ENCODE measurements around the gene RBM43. TPM values are rescaled to one million over a fixed set of nuclear protein-coding genes. Genes with fewer than 3 reads are reported as not detected.
"Not testable (repeated sequence)": the region's sequence is repeated elsewhere in the genome, so short reads cannot be mapped to it uniquely, and the experiment has no call there.

Gene RBM43
- total RNA-seq, 2 donors from 2014 or later = 2.0 to 5.3 TPM

DNA sequence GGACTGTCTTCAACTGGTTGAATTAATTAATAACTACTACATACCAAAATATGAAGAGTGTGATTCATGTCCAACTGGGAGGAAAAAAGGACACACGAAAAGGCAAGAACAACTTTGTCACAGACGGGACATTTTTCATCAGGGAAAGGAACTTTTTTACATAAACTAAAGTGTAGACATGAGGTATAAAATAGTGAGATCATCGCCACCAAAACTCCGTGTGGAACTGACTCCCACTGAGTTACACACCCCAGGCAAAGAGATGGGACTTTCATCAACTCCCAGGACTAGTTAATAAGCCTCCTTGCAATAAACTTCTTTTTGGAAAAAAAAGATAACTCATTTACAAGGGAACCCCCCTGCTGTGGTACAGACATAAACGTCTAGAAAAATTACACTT lies 40.7 kb upstream of the RBM43 start:
- H3K27ac ChIP-seq = no peak overlapping the region
- no peak overlapping the region for H3K4me3 ChIP-seq
- TF ChIP-seq, protein P1, sequence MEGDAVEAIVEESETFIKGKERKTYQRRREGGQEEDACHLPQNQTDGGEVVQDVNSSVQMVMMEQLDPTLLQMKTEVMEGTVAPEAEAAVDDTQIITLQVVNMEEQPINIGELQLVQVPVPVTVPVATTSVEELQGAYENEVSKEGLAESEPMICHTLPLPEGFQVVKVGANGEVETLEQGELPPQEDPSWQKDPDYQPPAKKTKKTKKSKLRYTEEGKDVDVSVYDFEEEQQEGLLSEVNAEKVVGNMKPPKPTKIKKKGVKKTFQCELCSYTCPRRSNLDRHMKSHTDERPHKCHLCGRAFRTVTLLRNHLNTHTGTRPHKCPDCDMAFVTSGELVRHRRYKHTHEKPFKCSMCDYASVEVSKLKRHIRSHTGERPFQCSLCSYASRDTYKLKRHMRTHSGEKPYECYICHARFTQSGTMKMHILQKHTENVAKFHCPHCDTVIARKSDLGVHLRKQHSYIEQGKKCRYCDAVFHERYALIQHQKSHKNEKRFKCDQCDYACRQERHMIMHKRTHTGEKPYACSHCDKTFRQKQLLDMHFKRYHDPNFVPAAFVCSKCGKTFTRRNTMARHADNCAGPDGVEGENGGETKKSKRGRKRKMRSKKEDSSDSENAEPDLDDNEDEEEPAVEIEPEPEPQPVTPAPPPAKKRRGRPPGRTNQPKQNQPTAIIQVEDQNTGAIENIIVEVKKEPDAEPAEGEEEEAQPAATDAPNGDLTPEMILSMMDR (IDR thresholded peaks at IDR 0.05) = no peak

DNA sequence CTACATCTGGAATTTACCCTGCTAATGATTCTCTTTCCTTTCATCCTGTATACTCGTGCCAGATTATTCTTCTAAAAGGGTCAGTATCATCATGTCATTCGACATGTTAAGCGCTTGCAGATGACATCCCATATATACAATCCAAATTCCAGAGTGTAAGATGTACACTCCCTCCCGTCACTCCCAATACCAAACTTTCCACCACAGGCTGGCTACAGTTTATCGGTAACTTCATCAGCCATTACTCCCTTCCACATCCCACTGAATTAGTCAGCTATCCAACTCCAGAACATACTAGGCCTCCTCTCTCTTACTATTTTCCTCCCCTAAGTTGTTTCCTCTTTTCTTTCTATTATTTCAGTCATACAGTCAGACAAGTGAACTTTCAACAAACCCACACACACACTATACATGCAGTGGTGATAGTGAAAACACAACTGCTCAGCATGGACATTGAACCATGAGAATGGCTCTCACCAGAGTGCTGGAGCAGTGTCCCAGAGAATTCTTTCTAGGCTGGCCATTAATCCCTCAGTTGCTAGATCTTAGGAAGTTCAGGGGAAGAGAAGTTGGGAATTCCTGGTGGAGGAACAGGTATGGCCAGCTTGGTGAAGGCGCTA lies 38.4 kb upstream of the RBM43 start:
- Histone ChIP-seq H3K36me3 (no peaks in the 10 kb centered on the region), H3K27ac (no peak overlapping the region), H3K27me3 (replicated peaks; ENCODE audit: insufficient read depth) (no peaks in the 10 kb centered on the region), H3K4me3 (no peak overlapping the region), H3K9me3 (no peaks in the 10 kb centered on the region), H3K4me1 (ENCODE audit: control insufficient read depth in 1 of 2, low read depth in 2 of 2) (no peaks in the 10 kb centered on the region)
- ATAC-seq (ENCODE audit: insufficient number of reproducible peaks, low FRiP score, low read depth) (no peak), DNase-seq (ENCODE audit: low spot score) (no peak)
- TF ChIP-seq, protein P1 (IDR thresholded peaks at IDR 0.05) = no peak

More for the DNA sequence above, 40.7 kb upstream of the RBM43 start:
- ATAC-seq (ENCODE audit: insufficient number of reproducible peaks, low FRiP score, low read depth) (no peak), DNase-seq (ENCODE audit: low spot score) (no peak)
- Histone ChIP-seq H3K4me1 (ENCODE audit: control insufficient read depth in 1 of 2, low read depth in 2 of 2) (no peaks in the 10 kb centered on the region), H3K27me3 (replicated peaks; ENCODE audit: insufficient read depth) (no peaks in the 10 kb centered on the region), H3K36me3 (no peaks in the 10 kb centered on the region), H3K9me3 (no peaks in the 10 kb centered on the region)

DNA sequence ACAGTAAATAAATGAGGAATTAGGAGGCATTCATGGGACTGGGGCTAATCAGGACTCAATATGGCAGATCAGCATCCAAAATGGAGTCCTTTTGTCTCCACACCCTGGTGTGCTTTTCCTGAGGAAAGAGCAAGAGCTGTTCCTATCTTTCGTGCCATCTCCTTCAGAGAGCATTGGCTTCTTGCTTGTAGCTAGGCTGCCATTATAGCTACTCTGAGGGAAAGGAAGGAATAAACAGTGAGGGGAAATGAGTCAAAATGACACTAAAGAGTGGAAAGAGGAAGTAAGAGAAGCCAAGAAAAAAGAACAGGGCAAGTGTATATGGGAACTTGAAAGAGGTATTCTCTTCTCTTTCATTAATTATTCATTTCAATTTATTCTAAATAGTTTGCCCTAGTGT lies 36.2 kb upstream of the RBM43 start:
- H3K36me3 ChIP-seq = no peaks in the 10 kb centered on the region
- H3K4me3 ChIP-seq = no peak overlapping the region
- H3K9me3 ChIP-seq = no peaks in the 10 kb centered on the region
- H3K27me3 ChIP-seq (replicated peaks; ENCODE audit: insufficient read depth) = no peaks in the 10 kb centered on the region
- H3K4me1 ChIP-seq (ENCODE audit: control insufficient read depth in 1 of 2, low read depth in 2 of 2) = no peaks in the 10 kb centered on the region
- no peak for ATAC-seq (ENCODE audit: insufficient number of reproducible peaks, low FRiP score, low read depth)
- no peak overlapping the region for H3K27ac ChIP-seq
- TF ChIP-seq, protein P1 (IDR thresholded peaks at IDR 0.05) = no peak
- no peak for DNase-seq (ENCODE audit: low spot score)

DNA sequence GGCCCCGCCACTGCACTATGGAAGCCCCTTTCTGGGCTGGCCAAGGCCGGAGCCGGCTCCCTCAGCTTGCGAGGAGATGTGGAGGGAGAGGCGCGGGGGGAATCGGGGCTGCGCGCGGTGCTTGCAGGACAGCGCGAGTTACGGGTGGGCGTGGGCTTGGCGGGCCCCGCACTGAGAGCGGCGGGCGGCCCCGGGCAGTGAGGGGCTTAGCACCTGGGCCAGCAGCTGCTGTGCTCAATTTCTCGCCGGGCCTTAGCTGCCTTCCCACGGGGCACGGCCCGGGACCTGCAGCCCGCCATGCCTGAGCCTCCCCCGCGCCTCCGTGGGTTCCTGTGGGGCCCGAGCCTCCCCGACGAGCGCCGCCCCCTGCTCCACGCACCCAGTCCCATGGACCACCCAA lies 34.3 kb upstream of the RBM43 start:
- H3K36me3 ChIP-seq; H3K27ac ChIP-seq; ATAC-seq (ENCODE audit: insufficient number of reproducible peaks, low FRiP score, low read depth); H3K9me3 ChIP-seq; H3K4me1 ChIP-seq (ENCODE audit: control insufficient read depth in 1 of 2, low read depth in 2 of 2); DNase-seq (ENCODE audit: low spot score); H3K27me3 ChIP-seq (replicated peaks; ENCODE audit: insufficient read depth); H3K4me3 ChIP-seq: not testable (repeated sequence)

DNA sequence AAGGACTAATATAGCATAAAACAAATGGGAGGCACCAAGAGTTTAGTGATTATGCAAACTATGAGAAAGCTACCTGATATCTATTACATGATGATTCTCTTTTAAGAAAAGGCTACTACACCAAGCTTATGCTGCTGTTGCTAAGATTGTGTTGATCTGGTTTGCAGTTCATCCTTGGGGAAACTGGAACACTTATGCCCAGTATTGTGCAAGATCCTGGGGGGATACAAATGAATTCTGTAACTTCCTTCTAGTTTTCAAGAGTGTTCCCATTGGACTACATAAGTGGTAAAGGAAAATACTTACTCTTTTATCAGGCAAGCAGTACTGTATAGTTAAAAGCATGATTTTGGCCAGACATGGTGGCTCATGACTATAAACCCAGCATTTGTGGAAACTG lies 30.9 kb upstream of the RBM43 start:
- ATAC-seq (ENCODE audit: insufficient number of reproducible peaks, low FRiP score, low read depth) (no peak), DNase-seq (ENCODE audit: low spot score) (no peak)
- Histone ChIP-seq H3K4me1 (ENCODE audit: control insufficient read depth in 1 of 2, low read depth in 2 of 2) (peaks cover 0 to 9% of the 10 kb centered on the region in 2 donors), H3K4me3 (no peak overlapping the region), H3K36me3 (no peaks in the 10 kb centered on the region), H3K9me3 (no peaks in the 10 kb centered on the region), H3K27ac (no peak overlapping the region), H3K27me3 (replicated peaks; ENCODE audit: insufficient read depth) (no peaks in the 10 kb centered on the region)
- TF ChIP-seq, protein P1 (IDR thresholded peaks at IDR 0.05) = no peak

DNA sequence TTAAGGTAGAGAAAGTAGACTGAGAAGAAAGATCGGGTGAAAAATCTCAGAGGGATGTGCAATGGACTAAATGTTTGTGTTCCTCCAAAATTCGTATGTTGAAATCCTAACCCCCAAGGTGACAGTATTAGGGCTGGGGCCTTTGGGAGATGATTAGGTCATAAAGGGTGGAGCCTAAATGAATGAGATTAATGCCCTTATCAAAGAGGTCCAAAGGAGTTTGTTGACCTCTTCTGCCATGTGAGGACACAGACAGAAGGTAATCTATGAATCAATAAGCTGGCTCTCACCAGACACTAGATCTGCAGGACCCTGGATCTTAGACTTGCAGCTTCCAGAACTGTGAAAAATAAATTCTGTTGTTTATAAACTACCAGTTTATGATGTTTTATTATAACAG lies 30.5 kb upstream of the RBM43 start:
- no peaks in the 10 kb centered on the region for H3K9me3 ChIP-seq
- no peak overlapping the region for H3K4me3 ChIP-seq
- DNase-seq (ENCODE audit: low spot score) (no peak), ATAC-seq (ENCODE audit: insufficient number of reproducible peaks, low FRiP score, low read depth) (no peak)
- TF ChIP-seq, protein P1 (IDR thresholded peaks at IDR 0.05) = no peak
- H3K36me3 ChIP-seq = no peaks in the 10 kb centered on the region
- peaks cover 0 to 11% of the 10 kb centered on the region in 2 donors for H3K4me1 ChIP-seq (ENCODE audit: control insufficient read depth in 1 of 2, low read depth in 2 of 2)
- H3K27me3 ChIP-seq (replicated peaks; ENCODE audit: insufficient read depth) = no peaks in the 10 kb centered on the region
- H3K27ac ChIP-seq = no peak overlapping the region

Data from thoracic aorta (tissue), 2 donors.